Ovary (tissue), 9 donors: ENCODE data around the gene BMP8B. TPM values are rescaled to one million over a fixed set of nuclear protein-coding genes. Genes with fewer than 3 reads are reported as not detected.

Experiments
- DNase-seq, 5 donors: peaks; one replicate each; pipeline ENCODE4 v3.0.0-alpha.2; 2019 to 2020
- H3K27ac ChIP-seq, 2 donors: fragments of 200-600 bp; one replicate each; pipeline versions ENCODE4 v1.5.1 to v1.8.0; 2019 to 2022
- H3K27me3 ChIP-seq: fragments of 200-600 bp; one replicate; pipeline ENCODE4 v1.8.0; 2022
- H3K36me3 ChIP-seq: fragments of 200-600 bp; sonication (generic); one replicate; pipeline ENCODE4 v1.5.1; 2019
- H3K4me1 ChIP-seq: one replicate; pipeline ENCODE4 v1.8.1; 2013; ENCODE audit warnings: mild to moderate bottlenecking, moderate library complexity; ENCODE audit not compliant: insufficient read depth
- H3K4me3 ChIP-seq: fragments of 200-600 bp; sonication (generic); one replicate; pipeline ENCODE4 v1.5.1; 2017
- H3K9me3 ChIP-seq, 2 donors: fragments of 200-600 bp in 1 of 2; sonication (generic) in 1 of 2; one replicate each; pipeline versions ENCODE4 v1.5.1 to v1.8.1; 2013 to 2019; ENCODE audit warnings: mild to moderate bottlenecking in 1 of 2, moderate library complexity in 1 of 2
- EP300 ChIP-seq: sonication (generic); formaldehyde crosslinking; IDR thresholded peaks from one replicate; pipeline ENCODE4 v1.6.1; 2017; ENCODE audit warnings: antibody characterized with exemption
- POLR2A ChIP-seq: fragments of 450-650 bp; IDR thresholded peaks from one replicate; pipeline ENCODE4 v1.6.1; 2017; ENCODE audit warnings: antibody characterized with exemption, mild to moderate bottlenecking, moderate library complexity
- WGBS, 3 donors: extraction: QIAGEN DNeasy Blood & Tissue Kit in 1 of 3; methylation state at CpG; one replicate each; pipeline versions ENCODE4 v1.1.5 to v1.1.7; 2013 to 2017; 5-methylcytosine and 5-hydroxymethylcytosine counted together
- intact Hi-C, 4 donors: fragments of 100-400 bp; cut with DNase I; formaldehyde crosslinking; loops; one replicate each; pipeline versions ENCODE4 v1.11.0 to v1.15.1; 2022 to 2023
- polyA plus RNA-seq, 2 donors: library from polyadenylated mRNA; stranded (reverse); fragments of 200-250 nt in 1 of 2; fragments of 350-450 nt in 1 of 2; fragmentation: Illumina TruSeq in 1 of 2; extraction: RNeasy Lipid Tissue Mini Kit (QIAGEN cat#74804) in 1 of 2; gene quantifications; one replicate each; pipeline ENCODE4 v1.2.3, GENCODE V29; 2013 to 2014
- total RNA-seq, 7 donors: library from RNA; depleted of rRNA in 2 of 7; stranded (reverse); fragments of >200 nt in 2 of 7; fragmentation: NEBNext Ultra II Directional in 3 of 7; extraction: Animal tissue kit (Norgen Biotek cat#: 25700) in 3 of 7; gene quantifications; one replicate each; pipeline versions ENCODE4 v1.1.0 to v1.2.4, GENCODE V29; 2016 to 2023
- TF ChIP-seq, protein P1 (sequence below), 3 donors: fragments of 450-650 bp in 2 of 3; fragments of 200-600 bp in 1 of 3; IDR thresholded peaks; one replicate each; pipeline versions ENCODE4 v1.5.1 to v1.8.0; 2016 to 2022; ENCODE audit warnings: antibody characterized with exemption in 3 of 3, mild to moderate bottlenecking in 1 of 3
- donor health status: DM: no; HTN: no; CAD: no; lungs with moderate emphysema.
- donor health status: DM: no; HTN: no; CAD: no.
- donor health status: Bipolar disorder and iron deficiency.
- donor health status: DM: yes; HTN: yes; CAD: no.
- donor health status: DM: no; HTN: no; CAD: no.
- donor health status: DM: yes; HTN: yes; CAD: no.

The BMP8B gene
- total and polyA plus RNA-seq, 9 donors, result 0.16 to 1.4 (median 0.38) TPM; not detected in 1

DNA sequence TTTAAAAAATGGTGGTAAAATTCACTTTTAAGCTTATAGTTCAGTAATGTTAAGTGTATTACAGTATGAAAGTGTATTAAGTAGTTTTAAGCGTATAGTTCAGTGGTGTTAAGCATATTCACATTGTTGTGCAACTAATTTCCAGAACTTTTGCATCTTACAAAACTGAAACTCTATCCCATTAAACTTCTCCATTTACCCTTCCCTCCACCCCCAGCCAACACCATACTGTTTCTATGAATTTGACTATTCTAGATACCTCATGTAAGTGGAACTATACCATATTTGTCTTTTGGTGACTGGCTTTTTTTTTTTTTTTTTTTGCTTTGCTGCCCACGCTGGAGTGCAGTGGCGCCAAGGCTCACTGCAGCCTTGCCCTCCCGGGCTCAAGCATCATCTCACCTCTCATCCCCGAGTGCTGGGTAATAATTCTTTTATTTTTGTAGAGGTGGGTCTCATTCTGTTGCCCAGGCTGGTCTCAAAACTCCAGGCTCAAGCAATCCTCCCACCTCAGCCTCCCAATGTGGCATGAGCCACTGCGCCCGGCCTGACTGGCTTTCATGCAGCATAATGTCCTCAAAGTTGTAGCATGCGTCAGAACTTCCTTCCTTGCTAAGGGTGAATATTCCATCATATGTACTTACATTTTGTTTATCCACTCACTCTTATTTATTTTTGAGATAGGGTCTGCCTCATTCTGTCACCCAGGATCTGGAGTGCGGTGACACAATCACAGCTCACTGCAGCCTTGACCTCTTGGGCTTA lies 45.1 kb upstream of the BMP8B start:
- Histone ChIP-seq H3K9me3 (no peaks in the 10 kb centered on the region), H3K4me3 (no peak overlapping the region), H3K36me3 (no peaks in the 10 kb centered on the region), H3K27ac (no peak overlapping the region), H3K4me1 (no peaks in the 10 kb centered on the region), H3K27me3 (no peaks in the 10 kb centered on the region)
- DNase-seq, result no peak
- intact Hi-C loops, result no loop called here
- TF ChIP-seq, protein P1, sequence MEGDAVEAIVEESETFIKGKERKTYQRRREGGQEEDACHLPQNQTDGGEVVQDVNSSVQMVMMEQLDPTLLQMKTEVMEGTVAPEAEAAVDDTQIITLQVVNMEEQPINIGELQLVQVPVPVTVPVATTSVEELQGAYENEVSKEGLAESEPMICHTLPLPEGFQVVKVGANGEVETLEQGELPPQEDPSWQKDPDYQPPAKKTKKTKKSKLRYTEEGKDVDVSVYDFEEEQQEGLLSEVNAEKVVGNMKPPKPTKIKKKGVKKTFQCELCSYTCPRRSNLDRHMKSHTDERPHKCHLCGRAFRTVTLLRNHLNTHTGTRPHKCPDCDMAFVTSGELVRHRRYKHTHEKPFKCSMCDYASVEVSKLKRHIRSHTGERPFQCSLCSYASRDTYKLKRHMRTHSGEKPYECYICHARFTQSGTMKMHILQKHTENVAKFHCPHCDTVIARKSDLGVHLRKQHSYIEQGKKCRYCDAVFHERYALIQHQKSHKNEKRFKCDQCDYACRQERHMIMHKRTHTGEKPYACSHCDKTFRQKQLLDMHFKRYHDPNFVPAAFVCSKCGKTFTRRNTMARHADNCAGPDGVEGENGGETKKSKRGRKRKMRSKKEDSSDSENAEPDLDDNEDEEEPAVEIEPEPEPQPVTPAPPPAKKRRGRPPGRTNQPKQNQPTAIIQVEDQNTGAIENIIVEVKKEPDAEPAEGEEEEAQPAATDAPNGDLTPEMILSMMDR (IDR thresholded peaks at IDR 0.05), result no peak
- no peak for TF ChIP-seq EP300
- no peak for TF ChIP-seq POLR2A
- WGBS, 3 donors, result 89 to 95% (median 90%) methylated on average over 9 of the region's 9 CpGs

DNA sequence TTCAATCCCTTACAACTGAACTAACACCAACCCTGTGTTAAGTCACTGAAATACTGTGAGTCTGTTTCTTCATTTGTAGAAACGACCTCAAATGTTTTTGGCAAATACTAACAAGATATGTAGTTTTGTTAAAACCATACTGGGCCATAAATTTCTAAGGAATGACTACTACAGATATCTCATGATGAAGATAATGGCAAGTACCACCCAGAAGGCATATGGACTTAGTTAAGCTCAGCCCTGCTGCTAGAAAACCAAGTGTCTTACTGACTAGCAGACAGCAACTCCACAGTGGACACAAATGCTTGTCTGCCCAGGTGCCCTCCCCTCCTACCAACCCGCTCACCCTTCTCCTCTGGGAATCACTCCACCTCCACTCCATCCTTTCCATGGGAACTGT lies 44.5 kb upstream of the BMP8B start:
- intact Hi-C loops, result no loop called here
- TF ChIP-seq, protein P1 (IDR thresholded peaks at IDR 0.05), result no peak
- TF ChIP-seq POLR2A (no peak), EP300 (no peak)
- no peaks in the 10 kb centered on the region for H3K27me3 ChIP-seq
- 42 to 47% (median 43%) methylated on average over 2 of the region's 2 CpGs for WGBS, 3 donors
- H3K27ac ChIP-seq, result no peak overlapping the region
- H3K36me3 ChIP-seq, result no peaks in the 10 kb centered on the region
- no peaks in the 10 kb centered on the region for H3K4me1 ChIP-seq
- H3K9me3 ChIP-seq, result no peaks in the 10 kb centered on the region
- H3K4me3 ChIP-seq, result no peak overlapping the region
- no peak for DNase-seq

DNA sequence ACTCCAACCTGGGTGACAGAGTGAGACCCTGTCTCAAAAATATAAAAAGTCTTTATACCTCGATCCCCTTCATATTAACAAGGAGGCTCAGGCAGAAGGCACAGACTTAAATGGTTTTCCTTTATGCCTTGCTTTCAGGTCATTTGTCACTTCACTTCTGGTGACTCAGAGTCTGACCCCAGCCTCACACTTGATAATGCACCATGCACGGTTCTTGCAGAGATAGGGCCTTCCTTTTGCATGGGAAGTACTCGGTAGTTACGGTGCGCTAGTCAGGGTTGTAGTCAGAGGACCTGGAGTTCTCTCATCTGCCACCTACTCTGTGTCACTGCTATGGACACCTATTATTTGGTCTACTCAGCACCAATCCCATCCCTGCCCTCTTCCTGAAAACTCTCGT lies 43.6 kb upstream of the BMP8B start:
- no peaks in the 10 kb centered on the region for H3K36me3 ChIP-seq
- H3K4me3 ChIP-seq, result no peak overlapping the region
- 63 to 71% (median 70%) methylated on average over 6 of the region's 6 CpGs for WGBS, 3 donors
- no peak for TF ChIP-seq EP300
- TF ChIP-seq, protein P1 (IDR thresholded peaks at IDR 0.05), result no peak
- TF ChIP-seq POLR2A, result no peak
- H3K4me1 ChIP-seq, result no peaks in the 10 kb centered on the region
- intact Hi-C loops, result no loop called here
- no peaks in the 10 kb centered on the region for H3K27me3 ChIP-seq
- no peak for DNase-seq
- no peak overlapping the region for H3K27ac ChIP-seq
- H3K9me3 ChIP-seq, result no peaks in the 10 kb centered on the region

DNA sequence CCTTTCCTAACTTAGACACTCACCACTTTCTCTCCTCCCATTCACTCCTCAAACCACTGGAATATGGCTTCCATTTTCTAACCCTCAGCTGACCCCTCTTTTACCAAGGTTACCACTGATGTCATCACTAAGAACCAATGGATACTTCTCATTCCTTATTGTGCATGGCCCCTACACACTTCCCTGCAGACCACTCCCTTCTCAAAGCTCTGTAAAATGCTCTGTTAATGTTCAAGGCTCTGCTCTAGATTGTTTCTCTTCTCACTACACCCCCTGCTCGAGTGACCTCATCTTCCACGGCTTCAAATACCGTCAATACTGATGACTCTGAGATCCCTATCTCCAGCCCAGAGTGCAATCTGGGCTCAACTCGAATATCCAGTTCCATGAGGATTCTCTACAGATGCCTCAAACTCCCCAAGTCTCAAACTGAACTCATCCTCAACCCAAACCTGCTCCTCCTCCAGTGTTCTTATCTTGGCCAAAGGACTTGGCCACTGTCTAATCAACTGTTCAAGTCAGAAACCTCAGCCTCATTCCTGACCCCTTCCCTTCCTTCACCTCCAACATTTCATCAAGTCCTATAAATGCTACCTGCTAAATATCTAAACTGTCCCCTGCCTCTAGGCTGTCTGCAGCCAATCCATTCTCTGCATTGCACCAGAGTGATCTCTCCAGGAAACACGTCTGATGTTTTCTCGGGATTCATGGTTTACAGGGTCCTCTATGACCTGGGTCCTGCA lies 41.3 kb upstream of the BMP8B start:
- no peak overlapping the region for H3K27ac ChIP-seq
- no peaks in the 10 kb centered on the region for H3K36me3 ChIP-seq
- 36 to 60% (median 37%) methylated on average over 6 of the region's 6 CpGs for WGBS, 3 donors
- no peaks in the 10 kb centered on the region for H3K9me3 ChIP-seq
- no peak overlapping the region for H3K4me3 ChIP-seq
- H3K4me1 ChIP-seq, result no peaks in the 10 kb centered on the region
- no peak for TF ChIP-seq POLR2A
- TF ChIP-seq, protein P1 (IDR thresholded peaks at IDR 0.05), result no peak
- TF ChIP-seq EP300, result no peak
- intact Hi-C loops, result no loop called here
- no peak for DNase-seq
- H3K27me3 ChIP-seq, result no peaks in the 10 kb centered on the region
